BJ (cell line): ENCODE measurements around the gene CFAP46. TPM values are rescaled to one million over a fixed set of nuclear protein-coding genes. Genes with fewer than 3 reads are reported as not detected.

ENCODE experiments used
- CTCF ChIA-PET: fragments of 350-600 bp; formaldehyde crosslinking; extraction: SDS; loops from one replicate; lab custom pipeline; 2021; ENCODE audit warnings: antibody characterized with exemption, inconsistent platforms; lab: Yijun Ruan, JAX
- POLR2A ChIA-PET: fragments of 300-600 bp; sonication (Branson Sonifier 250); formaldehyde crosslinking; extraction: SDS; loops from one replicate; lab custom pipeline; 2021; ENCODE audit warnings: antibody characterized with exemption; lab: Charles Lee
- DNase-seq: peaks from one replicate; pipeline ENCODE4 v3.0.0-alpha.2; 2011; ENCODE audit warnings: low read depth
- H3K27me3 ChIP-seq: 2 replicates; pipeline ENCODE4 v1.6.0; 2011; ENCODE audit warnings: low read length; ENCODE audit not compliant: control insufficient read depth, insufficient read depth
- H3K36me3 ChIP-seq: 2 replicates; pipeline ENCODE4 v1.5.1; 2011; ENCODE audit warnings: low read length; ENCODE audit not compliant: control insufficient read depth, insufficient read depth
- H3K4me3 ChIP-seq: 2 replicates; pipeline ENCODE4 v1.5.1; 2011; ENCODE audit warnings: low read depth, mild to moderate bottlenecking, control low read depth, low read length
- CTCF ChIP-seq: IDR thresholded peaks from 2 replicates; pipeline ENCODE4 v1.5.1; 2011; ENCODE audit warnings: low read depth, mild to moderate bottlenecking, control low read depth, inconsistent platforms, low read length, moderate library complexity; ENCODE audit not compliant: insufficient read depth
- polyA plus RNA-seq: library from polyadenylated mRNA; depleted of rRNA; stranded (reverse); fragments of >200 nt; gene quantifications from 2 replicates; pipeline ENCODE4 v1.2.3, GENCODE V29; 2011

Gene CFAP46
- polyA plus RNA-seq, 1 experiment, result 1.8 TPM

- Histone ChIP-seq H3K36me3 (no peaks in the 10 kb centered on the region), H3K27me3 (no peaks in the 10 kb centered on the region; the same call in 1 of the 2 replicates), H3K4me3 (no peak overlapping the region)
- CTCF ChIA-PET, result no interaction called here
- POLR2A ChIA-PET, result no interaction called here
- DNase-seq, result no peak
- no peak for TF ChIP-seq CTCF
Measured at GRCh38 chr10:132907821-132908620, 34.3 kb downstream of the CFAP46 start.

- no peak for DNase-seq
- ChIA-PET CTCF (no interaction called here), POLR2A (no interaction called here)
- Histone ChIP-seq H3K36me3 (no peaks in the 10 kb centered on the region), H3K27me3 (no peaks in the 10 kb centered on the region; the same call in 1 of the 2 replicates), H3K4me3 (no peak overlapping the region)
- TF ChIP-seq CTCF, result no peak
Measured at GRCh38 chr10:132906836-132907235, 35.5 kb downstream of the CFAP46 start.

DNA sequence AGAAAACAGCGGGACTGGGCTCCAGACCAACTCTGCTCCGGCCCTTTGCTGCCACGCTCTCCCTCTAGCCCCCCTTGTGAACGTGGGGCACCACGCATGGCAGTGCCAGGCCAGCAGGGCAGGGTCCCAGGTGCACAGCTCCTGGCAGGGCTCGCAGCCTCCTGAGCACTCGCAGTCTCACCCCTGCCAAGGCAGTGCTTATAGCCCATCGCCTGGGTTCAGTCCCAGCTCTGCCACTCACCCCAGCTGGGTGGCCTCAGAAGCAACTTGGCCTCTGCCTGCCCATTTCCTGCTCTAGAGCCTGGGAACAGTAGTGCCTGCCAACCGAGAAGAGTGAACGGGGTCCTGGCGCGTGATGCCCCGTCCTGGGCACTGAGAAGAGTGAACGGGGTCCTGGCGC, 36.3 kb downstream of the CFAP46 start:
- Histone ChIP-seq H3K36me3 (no peaks in the 10 kb centered on the region), H3K4me3 (no peak overlapping the region), H3K27me3 (no peaks in the 10 kb centered on the region; the same call in 1 of the 2 replicates)
- no peak for TF ChIP-seq CTCF
- ChIA-PET POLR2A (no interaction called here), CTCF (interaction anchor here (0.6 to 1.0 kb wide), 2 partner anchors 10 to 251 kb away, joined by 3 to 4 read pairs; no protein-coding TSS in a partner anchor)
- DNase-seq, result no peak

- no peak for TF ChIP-seq CTCF
Measured at GRCh38 chr10:132905661-132906060, 36.7 kb downstream of the CFAP46 start.

GRCh38 chr10:132904814-132905649, 37.3 kb downstream of the CFAP46 start:
- Histone ChIP-seq H3K4me3 (no peak overlapping the region), H3K27me3 (no peaks in the 10 kb centered on the region), H3K36me3 (no peaks in the 10 kb centered on the region)
- no peak for TF ChIP-seq CTCF
- POLR2A ChIA-PET, result no interaction called here
- DNase-seq, result no peak
- CTCF ChIA-PET, result interaction anchor here (0.6 to 3.6 kb wide), 6 partner anchors 11 to 219 kb away, joined by 3 to 19 read pairs (median 3); no protein-coding TSS in a partner anchor

More at GRCh38 chr10:132905661-132906060, 36.7 kb downstream of the CFAP46 start:
- no peak overlapping the region for H3K4me3 ChIP-seq
- no peak for DNase-seq
- no peaks in the 10 kb centered on the region for H3K36me3 ChIP-seq
- ChIA-PET CTCF (interaction anchor here (0.6 to 3.6 kb wide), 4 partner anchors 10 to 251 kb away, joined by 3 to 19 read pairs (median 4); no protein-coding TSS in a partner anchor), POLR2A (no interaction called here)
- no peaks in the 10 kb centered on the region for H3K27me3 ChIP-seq
